ENCODE measurements around the gene GCNT2. TPM values are rescaled to one million over a fixed set of nuclear protein-coding genes. Genes with fewer than 3 reads are reported as not detected.
"Not testable (repeated sequence)": the region's sequence is repeated elsewhere in the genome, so short reads cannot be mapped to it uniquely, and the experiment has no call there.

The GCNT2 gene
- total RNA-seq, 1 experiment from 2014 or later = 18.3 TPM

GRCh38 chr6:10597499-10598001 lies 76.4 kb downstream of the GCNT2 start:
- DNase-seq (no peak), ATAC-seq (no peak)
- CTCF ChIA-PET = no interaction called here
- Histone ChIP-seq H2AFZ (ENCODE audit: low read length) (no peak overlapping the region), H3K9me2 (replicated peaks; ENCODE audit: low read length) (no peaks in the 10 kb centered on the region), H4K20me1 (ENCODE audit: low read length) (no peaks in the 10 kb centered on the region), H3K79me2 (ENCODE audit: low read length) (no peaks in the 10 kb centered on the region), H3K4me1 (ENCODE audit: insufficient read depth, low read length) (peaks cover 7% of the 10 kb centered on the region; the same call in 1 of the 2 replicates), H3K36me3 (ENCODE audit: low read depth, low read length) (no peaks in the 10 kb centered on the region), H3K27ac (ENCODE audit: low read length) (no peak overlapping the region), H3K4me3 (ENCODE audit: low read length) (no peak overlapping the region), H3K9ac (ENCODE audit: low read length) (no peak overlapping the region), H3K27me3 (ENCODE audit: low read length) (no peaks in the 10 kb centered on the region), H3K4me2 (ENCODE audit: low read length) (no peak overlapping the region), H3F3A (ENCODE audit: low read length, unreplicated experiment) (no peaks in the 10 kb centered on the region), H3K9me3 (ENCODE audit: low read length) (no peaks in the 10 kb centered on the region)
- intact Hi-C loops (cut with micrococcal nuclease) = loop anchor here (5.0 kb wide), 1 partner anchor 70 kb away; no protein-coding TSS in a partner anchor
- no peak for TF ChIP-seq CTCF (conservative IDR thresholded peaks at IDR 0.05; ENCODE audit: low read depth, low read length)
- TF ChIP-seq EZH2 (IDR thresholded peaks at IDR 0.05; ENCODE audit: low read length, unreplicated experiment) = no peak
- TF ChIP-seq EZH2phosphoT487 (IDR thresholded peaks at IDR 0.05; ENCODE audit: borderline replicate concordance, low read length) = no peak
- no TSS peak for BruUV-seq (replicated peaks)
- POLR2A ChIA-PET (ENCODE audit: unreplicated experiment) = no interaction called here

- no peaks in the 10 kb centered on the region for H3K9me3 ChIP-seq (ENCODE audit: low read length)
- no peak overlapping the region for H3K27ac ChIP-seq (ENCODE audit: low read length)
- intact Hi-C loops (cut with micrococcal nuclease) = loop anchor here (5.0 kb wide), 1 partner anchor 71 kb away; no protein-coding TSS in a partner anchor
- H3F3A ChIP-seq (ENCODE audit: low read length, unreplicated experiment) = no peaks in the 10 kb centered on the region
- H3K4me1 ChIP-seq (ENCODE audit: insufficient read depth, low read length) = peaks cover 7% of the 10 kb centered on the region; the same call in 1 of the 2 replicates
- ChIA-PET POLR2A (ENCODE audit: unreplicated experiment) (no interaction called here), CTCF (no interaction called here)
- no peak overlapping the region for H3K9ac ChIP-seq (ENCODE audit: low read length)
- no peak for TF ChIP-seq CTCF (conservative IDR thresholded peaks at IDR 0.05; ENCODE audit: low read depth, low read length)
- TF ChIP-seq EZH2 (IDR thresholded peaks at IDR 0.05; ENCODE audit: low read length, unreplicated experiment) = no peak
- no peak for TF ChIP-seq EZH2phosphoT487 (IDR thresholded peaks at IDR 0.05; ENCODE audit: borderline replicate concordance, low read length)
- no peak for ATAC-seq
- H3K79me2 ChIP-seq (ENCODE audit: low read length) = no peaks in the 10 kb centered on the region
- no peaks in the 10 kb centered on the region for H3K36me3 ChIP-seq (ENCODE audit: low read depth, low read length)
- H3K4me3 ChIP-seq (ENCODE audit: low read length) = no peak overlapping the region
- H2AFZ ChIP-seq (ENCODE audit: low read length) = no peak overlapping the region
- H4K20me1 ChIP-seq (ENCODE audit: low read length) = no peaks in the 10 kb centered on the region
- H3K4me2 ChIP-seq (ENCODE audit: low read length) = no peak overlapping the region
- no peaks in the 10 kb centered on the region for H3K9me2 ChIP-seq (replicated peaks; ENCODE audit: low read length)
- DNase-seq = peak; percentile 13
- no peaks in the 10 kb centered on the region for H3K27me3 ChIP-seq (ENCODE audit: low read length)
- no TSS peak for BruUV-seq (replicated peaks)
These were observed 77.2 kb downstream of the GCNT2 start for GRCh38 chr6:10598084-10598960.

- no peaks in the 10 kb centered on the region for H3K36me3 ChIP-seq (ENCODE audit: low read depth, low read length)
- ATAC-seq = no peak
- no peak overlapping the region for H3K4me2 ChIP-seq (ENCODE audit: low read length)
- CTCF ChIA-PET = no interaction called here
- no peaks in the 10 kb centered on the region for H3K9me2 ChIP-seq (replicated peaks; ENCODE audit: low read length)
- no peak overlapping the region for H3K4me3 ChIP-seq (ENCODE audit: low read length)
- H3K27me3 ChIP-seq (ENCODE audit: low read length) = no peaks in the 10 kb centered on the region
- H3K4me1 ChIP-seq (ENCODE audit: insufficient read depth, low read length) = peaks cover 7% of the 10 kb centered on the region; the same call in 1 of the 2 replicates
- no TSS peak for BruUV-seq (replicated peaks)
- intact Hi-C loops (cut with micrococcal nuclease) = loop anchor here (5.0 kb wide), 1 partner anchor 72 kb away; no protein-coding TSS in a partner anchor
- H3K9me3 ChIP-seq (ENCODE audit: low read length) = no peaks in the 10 kb centered on the region
- DNase-seq = no peak
- no peaks in the 10 kb centered on the region for H3K79me2 ChIP-seq (ENCODE audit: low read length)
- POLR2A ChIA-PET (ENCODE audit: unreplicated experiment) = no interaction called here
- no peaks in the 10 kb centered on the region for H4K20me1 ChIP-seq (ENCODE audit: low read length)
- H3F3A ChIP-seq (ENCODE audit: low read length, unreplicated experiment) = no peaks in the 10 kb centered on the region
- no peak for TF ChIP-seq EZH2phosphoT487 (IDR thresholded peaks at IDR 0.05; ENCODE audit: borderline replicate concordance, low read length)
- no peak for TF ChIP-seq EZH2 (IDR thresholded peaks at IDR 0.05; ENCODE audit: low read length, unreplicated experiment)
- TF ChIP-seq CTCF (conservative IDR thresholded peaks at IDR 0.05; ENCODE audit: low read depth, low read length) = no peak
- H3K9ac ChIP-seq (ENCODE audit: low read length) = no peak overlapping the region
- no peak overlapping the region for H2AFZ ChIP-seq (ENCODE audit: low read length)
- no peak overlapping the region for H3K27ac ChIP-seq (ENCODE audit: low read length)
These were observed 77.9 kb downstream of the GCNT2 start for GRCh38 chr6:10599046-10599445.

DNA sequence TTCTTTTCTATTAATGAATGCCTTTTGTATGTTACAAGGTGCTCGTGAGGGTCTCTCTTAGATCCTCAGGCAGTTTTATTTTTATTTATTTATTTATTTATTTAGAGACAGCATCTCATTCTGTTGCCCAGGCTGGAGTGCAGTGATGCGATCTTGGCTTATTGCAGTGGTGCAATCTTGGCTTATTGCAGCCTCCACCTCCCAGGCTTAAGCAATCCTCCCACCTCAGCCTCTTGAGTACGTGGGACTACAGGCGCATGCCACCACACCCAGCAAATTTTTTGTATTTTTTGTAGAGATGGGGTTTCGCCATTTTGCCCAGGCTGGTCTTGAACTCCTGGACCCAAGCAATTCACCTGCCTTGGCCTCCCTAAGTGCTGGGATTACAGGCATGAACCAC lies 79.5 kb downstream of the GCNT2 start:
- H2AFZ ChIP-seq (ENCODE audit: low read length); H3K9ac ChIP-seq (ENCODE audit: low read length); POLR2A ChIA-PET (ENCODE audit: unreplicated experiment); H3K9me3 ChIP-seq (ENCODE audit: low read length); H3K36me3 ChIP-seq (ENCODE audit: low read depth, low read length); H4K20me1 ChIP-seq (ENCODE audit: low read length); H3K27me3 ChIP-seq (ENCODE audit: low read length); H3K4me3 ChIP-seq (ENCODE audit: low read length); H3K4me2 ChIP-seq (ENCODE audit: low read length); CTCF ChIA-PET; H3K9me2 ChIP-seq (replicated peaks; ENCODE audit: low read length); H3F3A ChIP-seq (ENCODE audit: low read length, unreplicated experiment); H3K27ac ChIP-seq (ENCODE audit: low read length); H3K79me2 ChIP-seq (ENCODE audit: low read length); BruUV-seq (replicated peaks); intact Hi-C loops (cut with micrococcal nuclease); ATAC-seq; H3K4me1 ChIP-seq (ENCODE audit: insufficient read depth, low read length); DNase-seq: not testable (repeated sequence)
